GM12878 (cell line): ENCODE results near the gene ANKRD40CL. TPM values are rescaled to one million over a fixed set of nuclear protein-coding genes. Genes with fewer than 3 reads are reported as not detected.

ENCODE experiments used
- ATAC-seq: fragments of 200-7000 bp; cut with Tn5 transposase; 3 replicates; pipeline ENCODE4 v1.9.1; 2020; ENCODE audit warnings: mild to moderate bottlenecking, moderate library complexity
- BruUV-seq: library from RNA; stranded (reverse); fragments of 400-500 nt; replicated peaks from 2 replicates; lab custom pipeline; 2021; lab: Mats Ljungman, UMichigan
- CTCF ChIA-PET: fragments of 300-600 bp; sonication (Branson Sonifier 250); formaldehyde crosslinking; extraction: SDS; loops from one replicate; lab custom pipeline; 2021; ENCODE audit warnings: inconsistent platforms; lab: Yijun Ruan, JAX
- POLR2A ChIA-PET: fragments of 350-600 bp; formaldehyde crosslinking; extraction: SDS; loops from one replicate; lab custom pipeline; 2021; ENCODE audit warnings: inconsistent platforms; lab: Charles Lee
- RAD21 ChIA-PET: fragments of 300-600 bp; sonication (Branson Sonifier 250); formaldehyde crosslinking; loops from one replicate; lab custom pipeline; 2023; ENCODE audit warnings: antibody characterized with exemption; ENCODE audit not compliant: unreplicated experiment; lab: Charles Lee
- SMC1A ChIA-PET: fragments of 300-600 bp; sonication (Branson Sonifier 250); formaldehyde crosslinking; loops from one replicate; lab custom pipeline; 2023; ENCODE audit not compliant: unreplicated experiment, uncharacterized antibody; lab: Charles Lee
- DNase-seq: peaks from one replicate; pipeline ENCODE4 v3.0.0-alpha.2; 2011; ENCODE audit warnings: low read depth, low spot score
- FAIRE-seq: peaks from 3 replicates; lab custom pipeline; 2011; peaks lifted over from hg19 to GRCh38; lab: Jason Lieb, UNC
- H2AFZ ChIP-seq: 2 replicates; pipeline ENCODE4 v1.6.0; 2011; ENCODE audit warnings: low read depth, low read length, control low read depth; ENCODE audit not compliant: control insufficient read depth
- H3K27ac ChIP-seq: 2 replicates; pipeline ENCODE4 v1.5.1; 2011; ENCODE audit warnings: control low read depth; ENCODE audit not compliant: control insufficient read depth, insufficient read depth
- H3K27me3 ChIP-seq, 2 experiments: replicated peaks in 1 of 2; 2 replicates each; pipeline versions ENCODE4 v1.6.0 to v1.6.1; 2011; ENCODE audit warnings: low read length in 1 of 2; ENCODE audit not compliant: control insufficient read depth in 2 of 2, insufficient read depth in 2 of 2
- H3K36me3 ChIP-seq, 2 experiments: 2 replicates each; pipeline ENCODE4 v1.5.1; 2011; ENCODE audit warnings: low read length in 1 of 2; ENCODE audit not compliant: control insufficient read depth in 2 of 2, insufficient read depth in 2 of 2
- H3K4me1 ChIP-seq: 2 replicates; pipeline ENCODE4 v1.6.1; 2011; ENCODE audit warnings: mild to moderate bottlenecking, low read length, moderate library complexity, mixed read lengths; ENCODE audit not compliant: control insufficient read depth, insufficient read depth
- H3K4me2 ChIP-seq: 2 replicates; pipeline ENCODE4 v1.6.0; 2011; ENCODE audit warnings: control low read depth; ENCODE audit not compliant: control insufficient read depth, insufficient read depth
- H3K4me3 ChIP-seq: fragments of 200-600 bp; sonication (generic); 2 replicates; pipeline ENCODE4 v1.5.1; 2016
- H3K79me2 ChIP-seq: 2 replicates; pipeline ENCODE4 v1.6.0; 2011; ENCODE audit warnings: low read length; ENCODE audit not compliant: control insufficient read depth, insufficient read depth
- H3K9ac ChIP-seq: 2 replicates; pipeline ENCODE4 v1.8.0; 2011; ENCODE audit warnings: low read length, control low read depth, mixed read lengths; ENCODE audit not compliant: control insufficient read depth, insufficient read depth
- H3K9me3 ChIP-seq: replicated peaks from 3 replicates; pipeline ENCODE4 v1.5.1; 2011; ENCODE audit warnings: mild to moderate bottlenecking, low read length; ENCODE audit not compliant: control insufficient read depth, insufficient read depth
- H4K20me1 ChIP-seq: 2 replicates; pipeline ENCODE4 v1.6.0; 2011; ENCODE audit not compliant: control insufficient read depth, insufficient read depth
- BCL3 ChIP-seq: IDR thresholded peaks from 2 replicates; pipeline ENCODE4 v1.6.1; 2011; ENCODE audit warnings: borderline replicate concordance, low read depth, mild to moderate bottlenecking, moderate library complexity, low read length; ENCODE audit not compliant: insufficient read depth, poor library complexity, severe bottlenecking
- CREB1 ChIP-seq: IDR thresholded peaks from 2 replicates; pipeline ENCODE4 v1.6.1; 2012; ENCODE audit warnings: low read depth, mild to moderate bottlenecking, inconsistent platforms
- ETV6 ChIP-seq, 2 experiments: fragments of 450-650 bp in 1 of 2; IDR thresholded peaks in 1 of 2; conservative IDR thresholded peaks in 1 of 2; 2 replicates each; pipeline ENCODE4 v1.6.1; 2014; ENCODE audit warnings: antibody characterized with exemption in 1 of 2, borderline replicate concordance in 1 of 2, low read depth in 1 of 2, mild to moderate bottlenecking in 1 of 2, moderate library complexity in 1 of 2
- HDGF ChIP-seq: fragments of 450-650 bp; IDR thresholded peaks from 2 replicates; pipeline ENCODE4 v1.6.1; 2016; ENCODE audit warnings: antibody characterized with exemption
- IKZF1 ChIP-seq: fragments of 450-650 bp; conservative IDR thresholded peaks from 2 replicates; pipeline ENCODE4 v1.6.1; 2017; ENCODE audit warnings: antibody characterized with exemption, mild to moderate bottlenecking
- IRF3 ChIP-seq: fragments of 450-650 bp; IDR thresholded peaks from 2 replicates; pipeline ENCODE4 v1.6.1; 2014; ENCODE audit warnings: mild to moderate bottlenecking
- MXI1 ChIP-seq: fragments of 150-350 bp; IDR thresholded peaks from 2 replicates; pipeline ENCODE4 v1.6.1; 2011; ENCODE audit warnings: low read depth, mild to moderate bottlenecking, inconsistent platforms, low read length, improper control_type of control experiment
- RELA ChIP-seq: fragments of 450-650 bp; IDR thresholded peaks from 2 replicates; pipeline ENCODE4 v1.8.0; 2014; ENCODE audit warnings: borderline replicate concordance; ENCODE audit not compliant: partially characterized antibody
- RFX5 ChIP-seq: IDR thresholded peaks from 2 replicates; pipeline ENCODE4 v1.6.1; 2011; ENCODE audit warnings: low read depth, low read length, improper control_type of control experiment
- STAT3 ChIP-seq: IDR thresholded peaks from 2 replicates; pipeline ENCODE4 v1.6.1; 2011; ENCODE audit warnings: low read depth, low read length, improper control_type of control experiment
- ZBTB11 ChIP-seq: fragments of 450-650 bp; formaldehyde crosslinking; IDR thresholded peaks from 2 replicates; pipeline ENCODE4 v1.5.0; 2022; ENCODE audit warnings: mild to moderate bottlenecking, missing genetic modification characterization
- ZNF24 ChIP-seq: fragments of 450-650 bp; IDR thresholded peaks from 2 replicates; pipeline ENCODE4 v1.6.1; 2017; ENCODE audit warnings: antibody characterized with exemption, mild to moderate bottlenecking
- WGBS: methylation state at CpG from one replicate; pipeline ENCODE4 v1.1.6; 2016; ENCODE audit warnings: low lambda C conversion rate; ENCODE audit not compliant: insufficient replicate concordance, insufficient coverage; ENCODE audit errors: missing lambda C conversion rate; 5-methylcytosine and 5-hydroxymethylcytosine counted together
- in situ Hi-C: fragments of 300-500 bp; cut with MboI; formaldehyde crosslinking; loops from 9 replicates; pipeline ENCODE4 v1.14.3; 2018; ENCODE audit warnings: mixed read lengths
- intact Hi-C: fragments of 100-400 bp; cut with micrococcal nuclease; formaldehyde crosslinking; loops from one replicate; pipeline ENCODE4 v1.14.2; 2022; ENCODE audit not compliant: unreplicated experiment
- polyA plus RNA-seq, 11 experiments: library from polyadenylated mRNA; depleted of rRNA in 4 of 11; unstranded in 6 of 11; stranded (reverse) in 5 of 11; fragments of >200 nt; fragmentation: Nextera tagmentation in 4 of 11; fragmentation: Illumina TruSeq in 1 of 11; extraction: Ambion mirVana in 4 of 11; extraction: Trizol in 1 of 11; gene quantifications; 1 replicate in 1 of 11; 2 replicates in 10 of 11; pipeline versions ENCODE4 v1.2.1 to v1.2.3, GENCODE V29; 2011 to 2016; ENCODE audit warnings: inconsistent platforms in 2 of 11, missing spikeins in 2 of 11, low read depth in 1 of 11
- total RNA-seq, 4 experiments: library from RNA; depleted of rRNA in 3 of 4; stranded (reverse); fragments of >200 nt in 3 of 4; fragmentation: Illumina TruSeq in 1 of 4; extraction: Trizol in 1 of 4; gene quantifications; 2 replicates each; pipeline versions ENCODE4 v1.2.1 to v1.2.3, GENCODE V29; 2013 to 2021

Gene ANKRD40CL
- total and polyA plus RNA-seq, 10 of the 15 experiments (the other 5 are each of a cell fraction or from before 2014, with no cell fraction given), result not detected

- Histone ChIP-seq H3K27ac (no peak overlapping the region), H4K20me1 (no peaks in the 10 kb centered on the region), H3K4me1 (peaks cover 16% of the 10 kb centered on the region), H3K4me2 (no peak overlapping the region), H2AFZ (no peak overlapping the region), H3K36me3 (no peaks in the 10 kb centered on the region), H3K4me3 (no peak overlapping the region), H3K79me2 (no peaks in the 10 kb centered on the region), H3K9ac (no peak overlapping the region), H3K27me3 (no peaks in the 10 kb centered on the region), H3K9me3 (no peaks in the 10 kb centered on the region)
- ChIA-PET RAD21 (no interaction called here), CTCF (interaction anchor here (0.7 to 5.0 kb wide), 5 partner anchors 8 to 132 kb away, joined by 3 to 25 read pairs (median 8); no protein-coding TSS in a partner anchor), SMC1A (interaction anchor here (1.2 to 1.6 kb wide), 3 partner anchors 101 to 385 kb away, joined by 4 to 5 read pairs (median 4); no protein-coding TSS in a partner anchor), POLR2A (interaction anchor here (0.9 kb wide), 1 partner anchor 14 kb away, joined by 3 read pairs; no protein-coding TSS in a partner anchor)
- BruUV-seq, result no TSS peak
- FAIRE-seq, result no peak
- WGBS, result 94% methylated on average over 2 of the region's 2 CpGs
- in situ Hi-C loops (no loop called here), intact Hi-C loops (no loop called here)
- no peak for TF ChIP-seq HDGF
- no peak for TF ChIP-seq ZBTB11 (CRISPR knock-in tag)
- TF ChIP-seq BCL3, result no peak
- TF ChIP-seq MXI1, result no peak
- TF ChIP-seq ETV6 (conservative IDR thresholded peaks at IDR 0.05 in 1 of 2, IDR thresholded peaks at IDR 0.05 in 1 of 2; ENCODE audit: borderline replicate concordance in 1 of 2, low read depth in 1 of 2), result no peak
- no peak for TF ChIP-seq ZNF24
- TF ChIP-seq IKZF1, result no peak
- TF ChIP-seq RELA, result no peak
- no peak for TF ChIP-seq IRF3
- no peak for TF ChIP-seq CREB1
- TF ChIP-seq STAT3, result no peak
- TF ChIP-seq RFX5, result no peak
- DNase-seq, result no peak
- no peak for ATAC-seq
Measured at GRCh38 chr17:50762177-50762576, 5.1 kb downstream of the ANKRD40CL start.
